GM21381 (cell line): ENCODE results near the gene SLAIN1.
A peak's percentile ranks its signal among the peaks of the same experiment; 100 is the strongest.

Experiments
- ATAC-seq: cut with Tn5 transposase; IDR thresholded peaks from one replicate; pipeline ENCODE4 v1.9.1; 2021; ENCODE audit warnings: mild to moderate bottlenecking, moderate library complexity; ENCODE audit not compliant: unreplicated experiment

Gene SLAIN1

DNA sequence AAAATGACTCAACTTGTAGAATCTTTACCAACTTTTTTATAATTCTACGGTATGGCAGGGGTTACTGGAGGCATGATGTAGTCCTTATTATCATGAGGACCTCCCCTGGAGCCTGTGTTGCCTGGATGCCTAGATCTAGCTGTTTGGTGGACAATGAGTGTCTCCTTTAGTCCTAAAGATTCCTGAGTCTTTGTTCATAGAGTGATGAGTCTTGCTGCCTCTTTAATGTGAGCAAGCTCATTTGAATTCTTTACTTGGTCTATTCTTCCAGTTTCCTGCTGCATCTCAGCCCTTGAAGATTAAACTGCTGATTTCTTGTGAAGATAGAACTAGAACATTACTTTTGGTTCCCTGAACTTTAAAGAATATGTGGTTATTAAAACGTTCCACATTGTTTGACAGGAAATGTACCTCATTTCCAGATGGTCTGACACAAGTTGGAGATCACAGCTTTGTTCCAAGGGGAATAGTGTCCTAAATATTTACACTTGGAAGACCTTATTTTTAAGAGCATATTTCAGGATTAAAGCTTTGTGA lies 51.9 kb downstream of the SLAIN1 start:
- ATAC-seq, result no peak

DNA sequence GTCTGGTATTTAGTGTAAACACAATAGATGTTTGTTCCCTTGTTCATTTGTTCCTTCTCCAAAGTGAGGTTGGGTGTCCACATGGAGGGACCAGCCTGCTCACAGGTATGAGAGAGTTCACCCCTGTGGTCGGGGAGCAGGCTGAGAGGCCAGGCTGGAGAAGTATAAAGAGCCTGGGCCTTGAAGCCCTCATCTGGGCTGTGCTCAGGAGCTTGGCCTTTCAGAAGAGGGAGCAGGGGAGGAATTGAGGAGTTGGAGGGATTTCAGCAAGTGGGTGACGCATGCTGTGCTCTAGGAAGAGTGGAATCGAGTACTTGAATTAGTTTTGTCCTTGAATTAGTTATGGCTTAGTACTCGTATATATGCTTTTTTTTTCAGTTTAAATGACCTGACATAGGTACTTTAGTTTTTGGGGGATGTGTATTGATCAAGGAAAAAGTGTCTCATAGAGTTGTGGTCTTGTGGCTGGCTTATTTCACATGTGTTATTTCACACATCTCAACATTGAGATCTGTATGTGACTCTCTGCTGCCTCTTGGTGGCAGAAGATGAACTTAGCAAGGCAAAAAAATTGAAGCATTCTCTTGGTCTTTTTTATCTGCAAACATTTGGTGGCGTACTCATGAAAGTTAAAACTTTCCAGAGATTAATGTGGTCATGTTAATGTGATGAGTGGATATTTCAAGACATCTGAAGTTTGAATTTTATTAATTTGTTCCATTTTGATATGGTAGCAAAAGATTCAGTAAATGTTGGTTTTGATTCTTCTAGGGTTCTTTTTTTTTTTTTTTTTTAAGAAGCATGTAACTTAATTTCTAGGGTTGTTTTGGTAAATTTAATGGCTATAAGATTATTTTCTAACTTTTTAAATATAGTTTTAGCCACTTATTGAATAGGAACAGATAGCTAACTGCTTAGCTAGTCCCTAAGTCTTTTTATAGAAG lies 54.3 kb downstream of the SLAIN1 start:
- peak; percentile 76 for ATAC-seq

- no peak for ATAC-seq
These were observed 55.1 kb downstream of the SLAIN1 start for GRCh38 chr13:77752512-77753069.

- ATAC-seq, result no peak
These were observed 63.4 kb downstream of the SLAIN1 start for GRCh38 chr13:77760893-77761292.

GRCh38 chr13:77767413-77767812 lies 69.9 kb downstream of the SLAIN1 start:
- ATAC-seq, result no peak

DNA sequence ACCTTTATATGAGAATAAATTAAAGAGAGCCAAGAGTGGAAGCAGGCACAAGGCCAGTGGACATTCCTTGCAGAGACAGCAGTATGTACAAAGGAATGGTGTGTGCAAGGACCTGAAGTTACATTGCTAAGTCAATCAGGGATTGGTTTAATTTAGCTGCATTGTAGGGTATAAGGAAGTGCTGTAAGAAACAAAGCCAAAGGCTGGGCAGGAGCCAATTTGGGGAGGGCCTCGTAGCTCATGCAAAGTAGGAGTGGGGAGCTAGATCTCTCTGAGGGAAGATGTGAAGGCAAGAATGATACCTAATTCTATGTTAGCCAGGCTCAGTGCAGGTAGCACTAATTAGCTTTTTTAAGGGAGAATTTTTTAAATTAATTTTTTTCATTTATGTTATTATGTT lies 76.7 kb downstream of the SLAIN1 start:
- ATAC-seq, result no peak

DNA sequence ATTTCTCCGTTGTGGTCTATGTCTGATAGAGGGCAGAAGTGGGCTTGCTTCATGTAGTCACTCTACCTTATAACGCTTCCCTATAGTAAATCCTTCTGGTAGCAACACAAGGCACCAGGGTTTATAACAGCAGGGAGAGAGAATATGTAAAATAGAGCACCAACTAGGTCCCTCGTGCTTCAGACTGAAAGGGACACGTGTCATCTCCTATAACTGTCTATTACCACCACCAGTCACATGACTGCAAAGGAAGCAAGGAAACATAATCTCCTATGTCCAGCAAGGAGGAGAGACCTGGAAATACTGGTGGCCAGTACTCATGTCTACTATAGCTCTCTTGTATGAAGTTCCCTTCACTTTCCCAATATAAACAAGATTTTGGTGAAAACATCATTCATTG lies 79.2 kb downstream of the SLAIN1 start:
- no peak for ATAC-seq

DNA sequence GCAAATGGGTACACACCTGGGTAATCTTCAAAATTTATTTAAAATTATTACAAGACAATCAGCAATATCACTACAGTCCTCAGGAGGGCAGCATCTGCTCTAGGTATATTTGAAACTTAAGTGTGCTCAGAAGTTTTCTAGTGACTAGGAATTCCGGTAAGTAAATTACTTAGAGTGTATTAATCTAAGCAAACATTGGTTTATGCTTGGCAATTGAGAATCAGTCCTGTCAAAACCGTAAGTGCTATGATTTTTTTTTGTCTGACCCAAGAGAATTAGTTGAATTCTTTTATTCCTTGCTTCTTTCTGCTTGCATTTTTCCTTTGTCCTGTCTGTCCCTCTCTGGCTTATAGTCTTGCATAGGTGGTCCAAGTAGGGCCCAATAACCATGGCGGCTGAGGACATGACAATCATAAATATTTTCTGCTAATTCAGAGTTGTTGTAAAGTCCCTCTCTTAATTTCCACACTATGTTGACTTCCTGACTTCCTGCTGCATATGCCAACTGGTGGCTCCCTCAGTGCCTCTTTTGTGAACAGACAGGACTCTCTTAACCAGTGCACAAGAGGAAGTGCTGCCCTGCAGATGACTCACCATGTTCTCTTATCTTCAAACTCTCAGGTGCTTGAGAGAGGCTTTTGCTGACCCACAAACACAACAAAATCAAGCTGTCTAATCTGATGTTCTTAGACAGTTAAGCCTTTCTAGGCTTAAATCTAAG lies 82.2 kb downstream of the SLAIN1 start:
- peak; percentile 83 for ATAC-seq

DNA sequence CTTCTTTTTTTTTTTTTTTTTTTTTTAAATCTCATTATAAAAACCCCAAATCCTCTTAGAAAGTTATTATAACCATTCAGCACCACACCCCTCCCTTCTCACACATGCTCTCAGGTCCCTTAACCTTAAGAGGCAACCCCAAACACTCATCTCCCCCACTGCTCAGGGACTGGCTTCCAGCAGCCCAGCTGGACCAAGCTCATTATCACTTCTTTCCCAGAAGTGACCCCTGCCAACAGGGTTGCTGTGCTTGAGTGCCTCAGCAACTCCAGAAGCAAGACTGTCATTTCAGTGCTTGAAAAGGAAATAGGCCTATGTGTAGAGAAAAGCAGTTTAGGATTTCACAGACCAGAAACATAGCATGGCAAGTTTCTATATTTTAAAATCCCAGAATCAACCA lies 84.3 kb downstream of the SLAIN1 start:
- ATAC-seq, result no peak

- no peak for ATAC-seq
These were observed 87.0 kb downstream of the SLAIN1 start for GRCh38 chr13:77784515-77784914.

DNA sequence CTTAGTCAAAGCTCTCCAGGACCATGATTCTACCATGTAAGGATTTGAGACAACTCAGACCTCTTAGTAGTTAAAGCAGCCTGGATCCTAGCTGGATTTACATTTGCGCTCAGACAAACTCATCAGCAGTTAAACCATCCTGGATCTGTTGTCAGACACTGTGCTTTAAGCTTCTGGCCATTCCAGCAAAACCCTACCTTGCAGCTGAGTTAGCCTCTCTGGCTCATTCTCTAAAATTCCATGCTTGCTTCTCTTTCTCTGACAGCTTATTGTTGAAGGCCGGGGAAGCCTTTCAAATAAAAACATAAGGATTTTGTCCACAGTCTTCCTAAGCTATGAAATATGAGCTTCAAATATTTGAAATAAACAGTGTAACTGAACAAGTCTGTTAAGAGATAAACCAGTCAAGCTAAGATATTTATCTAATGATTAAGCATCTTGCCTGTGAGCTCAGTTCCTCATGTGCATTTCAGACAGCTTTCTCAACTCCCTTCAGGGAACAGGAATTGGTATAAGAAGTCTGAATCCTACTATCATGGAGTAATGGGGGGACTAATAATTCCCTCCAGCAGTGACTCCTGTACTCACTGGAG lies 89.3 kb downstream of the SLAIN1 start:
- no peak for ATAC-seq

GRCh38 chr13:77789376-77789775 lies 91.9 kb downstream of the SLAIN1 start:
- no peak for ATAC-seq

DNA sequence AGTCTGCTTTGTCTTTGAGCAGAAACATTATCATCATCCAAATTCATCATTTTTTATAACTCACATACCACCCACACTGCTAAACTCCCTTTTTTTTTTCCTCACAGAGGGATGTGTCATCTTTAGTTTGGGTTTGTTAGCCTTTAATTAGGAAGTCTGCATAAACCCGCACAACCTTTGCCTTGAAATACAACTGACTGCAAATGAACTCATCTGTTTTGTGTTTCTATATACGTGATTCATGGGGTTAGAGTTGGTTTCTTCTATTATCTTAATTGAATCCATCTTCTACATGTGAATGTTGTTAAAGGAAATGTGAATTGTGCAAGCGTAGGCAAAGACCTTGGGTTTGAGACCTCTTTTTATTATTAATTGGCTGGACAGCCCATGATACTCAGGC lies 102.7 kb downstream of the SLAIN1 start:
- ATAC-seq, result no peak

DNA sequence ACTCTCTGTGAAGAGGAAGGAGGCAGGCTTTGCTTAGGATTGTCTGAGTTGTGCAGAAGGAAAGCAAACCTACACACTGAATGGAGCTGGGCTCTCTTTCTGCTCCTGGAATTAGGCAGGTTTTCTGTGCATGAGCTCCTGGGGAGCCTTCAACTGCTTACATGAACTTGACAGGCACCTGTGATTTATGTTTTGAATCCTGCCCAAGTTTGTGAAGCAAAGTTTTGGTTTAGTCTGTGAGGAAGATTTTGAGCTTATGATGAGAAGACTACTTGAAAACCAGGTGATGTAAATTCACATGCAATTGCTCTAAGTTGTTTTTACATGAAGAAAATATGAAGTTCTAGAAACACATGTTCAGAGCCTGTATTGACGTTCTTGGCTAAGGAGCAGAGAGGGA lies 109.0 kb downstream of the SLAIN1 start:
- no peak for ATAC-seq

DNA sequence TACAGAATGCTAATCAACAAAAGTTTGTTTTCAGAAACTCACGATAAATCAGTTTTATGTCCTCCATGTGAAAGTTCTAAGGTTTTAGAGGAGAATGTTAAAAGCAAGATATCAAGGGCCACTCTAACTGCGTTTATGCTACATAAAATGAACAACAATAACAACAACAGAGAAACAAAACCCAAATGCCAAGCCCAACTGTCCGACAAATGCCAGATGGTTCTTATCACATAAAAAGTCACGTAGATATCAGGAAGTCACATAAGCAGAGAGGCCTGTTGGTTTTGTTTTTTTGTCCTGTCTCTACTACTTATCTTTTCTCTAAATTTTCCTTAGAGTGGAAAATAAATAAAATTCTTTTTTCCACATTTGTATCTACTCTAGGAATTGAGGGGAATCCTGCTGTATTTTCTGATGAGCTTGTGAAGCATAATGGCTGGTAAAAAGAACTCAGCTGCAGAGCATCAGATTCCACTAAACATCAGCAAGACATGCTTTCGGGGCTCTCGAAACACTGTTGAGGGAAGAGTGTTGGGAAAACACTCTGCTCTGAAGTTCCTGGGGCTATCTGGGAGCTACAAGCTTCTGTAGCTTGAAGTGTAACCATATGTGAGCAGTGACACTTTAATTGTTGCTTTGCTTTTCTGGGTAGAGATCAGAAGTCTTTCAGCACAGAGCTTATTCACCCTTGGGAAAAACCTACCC lies 110.1 kb downstream of the SLAIN1 start:
- no peak for ATAC-seq

- no peak for ATAC-seq
These were observed 112.9 kb downstream of the SLAIN1 start for GRCh38 chr13:77810430-77810829.

- no peak for ATAC-seq
These were observed 113.4 kb downstream of the SLAIN1 start for GRCh38 chr13:77810878-77811277.

DNA sequence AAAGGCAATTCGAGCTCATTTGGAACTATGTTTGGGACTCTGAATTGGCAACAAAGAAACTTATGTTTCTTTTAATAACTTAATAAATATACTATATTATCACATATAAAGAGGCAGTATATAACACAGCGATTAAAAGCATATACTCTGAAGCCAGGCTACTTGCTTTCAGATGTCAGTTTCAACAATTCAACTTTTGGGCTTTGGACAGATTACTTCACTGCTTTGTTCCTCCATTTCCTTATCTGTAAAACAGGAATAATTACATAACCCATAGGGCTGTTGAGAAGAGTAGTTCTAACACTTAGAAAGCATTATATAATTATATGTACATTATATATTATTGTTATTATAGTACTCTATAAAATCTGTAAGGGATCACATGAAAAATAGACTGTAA lies 113.9 kb downstream of the SLAIN1 start:
- no peak for ATAC-seq

GRCh38 chr13:77811981-77812380 lies 114.5 kb downstream of the SLAIN1 start:
- no peak for ATAC-seq
